ENCODE measurements around the gene R3HDM2. TPM values are rescaled to one million over a fixed set of nuclear protein-coding genes. Genes with fewer than 3 reads are reported as not detected.

R3HDM2 gene
- total and polyA plus RNA-seq, 2 donors from 2014 or later: 16.5 to 67.3 TPM

- Histone ChIP-seq H3K36me3 (ENCODE audit: control insufficient read depth in 2 of 3, insufficient read depth in 3 of 3, low read length in 3 of 3) (no peaks in the 10 kb centered on the region), H3K9me3 (ENCODE audit: control insufficient read depth in 2 of 3, insufficient read depth in 1 of 3, low read length in 3 of 3) (no peaks in the 10 kb centered on the region), H3K27me3 (ENCODE audit: control insufficient read depth, insufficient read depth, low read length) (peaks cover 32% of the 10 kb centered on the region), H3K27ac (ENCODE audit: low read depth in 2 of 2, low read length in 2 of 2) (no peak overlapping the region), H3K4me3 (ENCODE audit: low read length in 3 of 3) (no peak overlapping the region), H3K4me1 (ENCODE audit: control insufficient read depth in 2 of 3, insufficient read depth in 2 of 3, low read depth in 1 of 3, low read length in 3 of 3) (peaks cover 3 to 35% (median 4%) of the 10 kb centered on the region in 3 donors), H3K9ac (ENCODE audit: low read length in 3 of 3) (no peak overlapping the region)
- TF ChIP-seq CTCF (IDR thresholded peaks at IDR 0.05; ENCODE audit: borderline replicate concordance, extremely low read depth, insufficient read depth): no peak
- DNase-seq (no peak), FAIRE-seq (no peak)
- intact Hi-C loops (cut with DNase I): no loop called here
Observed at GRCh38 chr12:57242329-57242690, 188.5 kb downstream of the R3HDM2 start.

- Histone ChIP-seq H3K4me1 (ENCODE audit: control insufficient read depth in 2 of 3, insufficient read depth in 2 of 3, low read depth in 1 of 3, low read length in 3 of 3) (peaks cover 3 to 35% (median 4%) of the 10 kb centered on the region in 3 donors), H3K4me3 (ENCODE audit: low read length in 3 of 3) (no peak overlapping the region), H3K9me3 (ENCODE audit: control insufficient read depth in 2 of 3, insufficient read depth in 1 of 3, low read length in 3 of 3) (no peaks in the 10 kb centered on the region), H3K9ac (ENCODE audit: low read length in 3 of 3) (no peak overlapping the region), H3K27me3 (ENCODE audit: control insufficient read depth, insufficient read depth, low read length) (peaks cover 35% of the 10 kb centered on the region), H3K27ac (ENCODE audit: low read depth in 2 of 2, low read length in 2 of 2) (no peak overlapping the region), H3K36me3 (ENCODE audit: control insufficient read depth in 2 of 3, insufficient read depth in 3 of 3, low read length in 3 of 3) (no peaks in the 10 kb centered on the region)
- intact Hi-C loops (cut with DNase I): no loop called here
- DNase-seq (peak in 1 of 5 donors; percentile 69), FAIRE-seq (no peak)
- no peak for TF ChIP-seq CTCF (IDR thresholded peaks at IDR 0.05; ENCODE audit: borderline replicate concordance, extremely low read depth, insufficient read depth)
Observed at GRCh38 chr12:57241402-57242310, 189.2 kb downstream of the R3HDM2 start.

GRCh38 chr12:57240926-57241401 lies 189.9 kb downstream of the R3HDM2 start:
- Histone ChIP-seq H3K27ac (ENCODE audit: low read depth in 2 of 2, low read length in 2 of 2) (no peak overlapping the region), H3K27me3 (ENCODE audit: control insufficient read depth, insufficient read depth, low read length) (peaks cover 35% of the 10 kb centered on the region), H3K9ac (ENCODE audit: low read length in 3 of 3) (no peak overlapping the region), H3K4me1 (ENCODE audit: control insufficient read depth in 2 of 3, insufficient read depth in 2 of 3, low read depth in 1 of 3, low read length in 3 of 3) (peaks cover 3 to 35% (median 4%) of the 10 kb centered on the region in 3 donors), H3K9me3 (ENCODE audit: control insufficient read depth in 2 of 3, insufficient read depth in 1 of 3, low read length in 3 of 3) (no peaks in the 10 kb centered on the region), H3K36me3 (ENCODE audit: control insufficient read depth in 2 of 3, insufficient read depth in 3 of 3, low read length in 3 of 3) (no peaks in the 10 kb centered on the region), H3K4me3 (ENCODE audit: low read length in 3 of 3) (peak overlapping the region in 1 of 3 donors; percentile 16)
- intact Hi-C loops (cut with DNase I): no loop called here
- DNase-seq (peak in 2 of 5 donors; percentile 35 to 76), FAIRE-seq (no peak)
- TF ChIP-seq CTCF (IDR thresholded peaks at IDR 0.05; ENCODE audit: borderline replicate concordance, extremely low read depth, insufficient read depth): no peak
